ENCODE results near the gene ZBTB11.

DNA sequence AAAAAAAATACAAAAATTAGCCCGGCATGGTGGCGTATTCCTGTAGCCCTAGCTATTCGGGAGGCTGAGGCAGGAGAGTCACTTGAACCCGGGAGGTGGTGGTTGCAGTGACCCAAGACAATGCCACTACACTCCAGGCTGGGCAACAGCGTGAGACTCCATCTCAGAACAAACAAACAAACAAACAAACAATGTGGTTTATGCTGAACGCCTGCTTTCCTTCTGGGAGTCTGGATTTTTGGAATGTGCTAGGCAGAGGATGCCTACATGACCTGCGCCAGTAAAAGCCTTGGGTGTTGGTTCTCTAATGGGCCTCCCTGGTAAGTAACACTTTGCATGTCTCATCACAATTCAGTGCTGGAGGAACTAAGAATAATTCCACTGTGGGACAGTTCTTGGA lies 59.5 kb downstream of the ZBTB11 start:
- TF ChIP-seq, protein P1, sequence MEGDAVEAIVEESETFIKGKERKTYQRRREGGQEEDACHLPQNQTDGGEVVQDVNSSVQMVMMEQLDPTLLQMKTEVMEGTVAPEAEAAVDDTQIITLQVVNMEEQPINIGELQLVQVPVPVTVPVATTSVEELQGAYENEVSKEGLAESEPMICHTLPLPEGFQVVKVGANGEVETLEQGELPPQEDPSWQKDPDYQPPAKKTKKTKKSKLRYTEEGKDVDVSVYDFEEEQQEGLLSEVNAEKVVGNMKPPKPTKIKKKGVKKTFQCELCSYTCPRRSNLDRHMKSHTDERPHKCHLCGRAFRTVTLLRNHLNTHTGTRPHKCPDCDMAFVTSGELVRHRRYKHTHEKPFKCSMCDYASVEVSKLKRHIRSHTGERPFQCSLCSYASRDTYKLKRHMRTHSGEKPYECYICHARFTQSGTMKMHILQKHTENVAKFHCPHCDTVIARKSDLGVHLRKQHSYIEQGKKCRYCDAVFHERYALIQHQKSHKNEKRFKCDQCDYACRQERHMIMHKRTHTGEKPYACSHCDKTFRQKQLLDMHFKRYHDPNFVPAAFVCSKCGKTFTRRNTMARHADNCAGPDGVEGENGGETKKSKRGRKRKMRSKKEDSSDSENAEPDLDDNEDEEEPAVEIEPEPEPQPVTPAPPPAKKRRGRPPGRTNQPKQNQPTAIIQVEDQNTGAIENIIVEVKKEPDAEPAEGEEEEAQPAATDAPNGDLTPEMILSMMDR (IDR thresholded peaks at IDR 0.05; ENCODE audit: insufficient read depth, low read length) = no peak
- TF ChIP-seq POLR2AphosphoS5 (IDR thresholded peaks at IDR 0.05; ENCODE audit: low read depth) = no peak
